Type B pancreatic cell (in vitro differentiated cells): ENCODE measurements around the gene IL13. TPM values are rescaled to one million over a fixed set of nuclear protein-coding genes. Genes with fewer than 3 reads are reported as not detected.
"Not testable (repeated sequence)": the region's sequence is repeated elsewhere in the genome, so short reads cannot be mapped to it uniquely, and the experiment has no call there.

ENCODE experiments used
- DNase-seq: peaks from one replicate; pipeline ENCODE4 v3.0.0; 2021; ENCODE audit warnings: mixed read lengths; ENCODE audit not compliant: unreplicated experiment; ENCODE audit errors: extremely low spot score
- H3K27ac Mint-ChIP-seq: 2 replicates; pipeline ENCODE4 v1.8.0; 2021; ENCODE audit warnings: mild to moderate bottlenecking, mixed read lengths
- H3K27me3 Mint-ChIP-seq: 2 replicates; pipeline ENCODE4 v1.8.0; 2021; ENCODE audit warnings: mixed read lengths
- H3K36me3 Mint-ChIP-seq: 2 replicates; pipeline ENCODE4 v1.8.0; 2021; ENCODE audit warnings: mixed read lengths
- H3K4me1 Mint-ChIP-seq: one replicate; pipeline ENCODE4 v1.8.0; 2021; ENCODE audit warnings: mixed read lengths; ENCODE audit not compliant: unreplicated experiment
- H3K4me3 Mint-ChIP-seq: 2 replicates; pipeline ENCODE4 v1.8.0; 2021; ENCODE audit warnings: mild to moderate bottlenecking, mixed read lengths
- H3K9me3 Mint-ChIP-seq: 2 replicates; pipeline ENCODE4 v1.8.0; 2021; ENCODE audit warnings: mixed read lengths
- CTCF ChIP-seq: fragments of 200-600 bp; sonication (generic); conservative IDR thresholded peaks from 2 replicates; pipeline ENCODE4 v1.5.0; 2021; ENCODE audit warnings: antibody characterized with exemption, mild to moderate bottlenecking
- total RNA-seq: library from RNA; stranded (reverse); gene quantifications from 2 replicates; pipeline ENCODE4 v1.2.1, GENCODE V29; 2021; ENCODE audit warnings: low replicate concordance

Gene IL13
- total RNA-seq, 1 donor from 2014 or later: not detected

GRCh38 chr5:132627470-132627869 lies 30.5 kb upstream of the IL13 start:
- H3K27me3 Mint-ChIP-seq: no peaks in the 10 kb centered on the region
- TF ChIP-seq CTCF: no peak
- no peak for DNase-seq
- no peak overlapping the region for H3K27ac Mint-ChIP-seq
- no peak overlapping the region for H3K4me3 Mint-ChIP-seq
- peaks cover 48% of the 10 kb centered on the region for H3K36me3 Mint-ChIP-seq
- H3K9me3 Mint-ChIP-seq: no peaks in the 10 kb centered on the region
- peaks cover 6% of the 10 kb centered on the region for H3K4me1 Mint-ChIP-seq

GRCh38 chr5:132628814-132629213 lies 29.2 kb upstream of the IL13 start:
- no peak overlapping the region for H3K4me3 Mint-ChIP-seq
- H3K27me3 Mint-ChIP-seq: no peaks in the 10 kb centered on the region
- no peak overlapping the region for H3K27ac Mint-ChIP-seq
- no peak for DNase-seq
- peaks cover 38% of the 10 kb centered on the region for H3K36me3 Mint-ChIP-seq
- no peaks in the 10 kb centered on the region for H3K9me3 Mint-ChIP-seq
- peaks cover 6% of the 10 kb centered on the region for H3K4me1 Mint-ChIP-seq
- TF ChIP-seq CTCF: no peak

GRCh38 chr5:132629230-132629944 lies 28.6 kb upstream of the IL13 start:
- no peak for DNase-seq
- Mint-ChIP-seq H3K27ac (no peak overlapping the region), H3K4me3 (no peak overlapping the region), H3K36me3 (peaks cover 39% of the 10 kb centered on the region), H3K9me3 (no peaks in the 10 kb centered on the region), H3K27me3 (no peaks in the 10 kb centered on the region), H3K4me1 (peaks cover 6% of the 10 kb centered on the region)
- no peak for TF ChIP-seq CTCF

- not testable (repeated sequence) for H3K27ac Mint-ChIP-seq, H3K9me3 Mint-ChIP-seq, H3K4me3 Mint-ChIP-seq, H3K27me3 Mint-ChIP-seq, DNase-seq, H3K4me1 Mint-ChIP-seq
- H3K36me3 Mint-ChIP-seq: peaks cover 33% of the 10 kb centered on the region
These were observed 24.4 kb upstream of the IL13 start for GRCh38 chr5:132633587-132633986.

GRCh38 chr5:132635873-132636272 lies 22.1 kb upstream of the IL13 start:
- TF ChIP-seq CTCF: no peak
- DNase-seq: no peak
- H3K36me3 Mint-ChIP-seq: peaks cover 27% of the 10 kb centered on the region
- H3K27ac Mint-ChIP-seq: no peak overlapping the region
- H3K9me3 Mint-ChIP-seq: no peaks in the 10 kb centered on the region
- no peaks in the 10 kb centered on the region for H3K4me1 Mint-ChIP-seq
- no peaks in the 10 kb centered on the region for H3K27me3 Mint-ChIP-seq
- no peak overlapping the region for H3K4me3 Mint-ChIP-seq

GRCh38 chr5:132637241-132637640 lies 20.7 kb upstream of the IL13 start:
- Mint-ChIP-seq H3K36me3 (peaks cover 27% of the 10 kb centered on the region), H3K27me3 (no peaks in the 10 kb centered on the region), H3K4me1 (no peaks in the 10 kb centered on the region), H3K27ac (no peak overlapping the region), H3K4me3 (no peak overlapping the region), H3K9me3 (no peaks in the 10 kb centered on the region)
- TF ChIP-seq CTCF: no peak
- no peak for DNase-seq
